T-helper 2 cell treated with Interferon-gamma antibody and Interleukin-4, amounts not matched to agents 100 ng/mL and 5 ng/mL, for 36 hours (primary cell): ENCODE data around the gene RBFOX2. TPM values are rescaled to one million over a fixed set of nuclear protein-coding genes. Genes with fewer than 3 reads are reported as not detected.
"Not testable (repeated sequence)": the region's sequence is repeated elsewhere in the genome, so short reads cannot be mapped to it uniquely, and the experiment has no call there.

Experiments used
- intact Hi-C: fragments of 100-400 bp; cut with micrococcal nuclease; formaldehyde crosslinking; loops from one replicate; pipeline ENCODE4 v1.15.1; 2023
- total RNA-seq: library from RNA; stranded (reverse); gene quantifications from 2 replicates; pipeline ENCODE4 v1.2.3, GENCODE V29; 2022

The RBFOX2 gene
- total RNA-seq, 1 donor from 2014 or later: 0.98 TPM

DNA sequence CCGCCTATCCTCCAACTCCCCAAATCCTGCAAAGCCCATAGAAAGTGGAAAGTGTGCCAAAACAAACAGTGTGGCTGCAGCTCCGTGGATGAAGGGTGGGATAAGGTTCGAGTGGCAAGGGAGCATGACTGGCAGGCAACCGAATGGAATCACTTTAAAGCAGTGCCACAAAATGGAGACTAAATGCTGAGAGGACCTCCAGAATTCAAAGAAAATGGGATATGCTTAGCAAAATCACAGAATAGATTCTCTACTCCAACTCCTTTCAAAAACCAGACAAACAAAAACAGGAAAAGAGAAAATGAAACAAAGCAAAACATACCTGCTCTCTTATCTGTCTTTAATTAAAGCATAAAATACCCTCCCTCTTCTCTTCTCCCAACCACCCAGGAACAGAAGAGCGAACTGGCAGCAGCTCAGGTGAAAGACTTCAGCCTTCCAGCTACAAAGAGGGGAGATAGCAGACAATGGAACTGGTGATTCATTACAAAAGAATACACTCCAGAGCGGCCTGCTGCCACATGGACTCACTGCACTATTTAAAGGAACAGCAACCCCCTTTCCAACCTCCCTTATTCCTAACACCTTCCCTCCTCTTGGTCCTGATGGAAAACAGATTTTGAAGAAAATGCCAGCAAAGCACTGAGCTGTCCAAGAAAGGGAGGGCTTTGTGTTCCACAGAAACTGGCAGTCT, 192.5 kb downstream of the RBFOX2 start:
- intact Hi-C loops: no loop called here

DNA sequence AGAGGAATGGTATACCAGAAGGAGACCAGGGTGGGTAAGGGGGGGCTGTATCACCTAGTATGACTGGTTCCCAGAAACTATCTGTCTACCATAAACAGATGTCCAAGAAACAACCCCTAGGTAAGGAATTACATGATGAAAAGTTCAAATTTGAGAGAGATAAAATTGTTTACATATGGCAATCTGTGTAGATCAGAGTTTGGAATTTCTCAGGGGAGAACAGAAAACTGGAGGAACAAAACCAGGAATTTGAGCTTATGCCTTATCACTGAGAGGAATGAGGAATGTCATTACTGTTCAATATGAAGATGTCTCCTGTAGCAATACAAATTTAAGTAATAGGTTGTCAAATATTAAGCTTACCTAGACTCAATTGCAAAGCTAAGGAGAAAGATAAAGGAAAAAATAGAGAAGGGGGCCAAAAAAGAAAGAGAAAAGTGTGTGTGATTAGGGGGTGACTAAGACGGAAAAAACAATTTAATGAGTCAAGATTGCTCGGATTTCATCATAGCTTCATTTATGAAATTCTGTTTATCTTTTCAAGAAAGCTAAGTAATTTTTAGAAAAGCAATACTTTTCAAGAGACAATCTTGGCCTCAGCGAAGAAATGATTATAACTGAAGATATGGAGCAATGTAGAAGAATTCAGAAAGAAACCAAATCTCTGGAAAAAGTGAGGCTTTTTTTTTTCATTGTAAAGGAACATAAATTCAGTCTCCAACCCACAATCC, 193.2 kb downstream of the RBFOX2 start:
- intact Hi-C loops: no loop called here

DNA sequence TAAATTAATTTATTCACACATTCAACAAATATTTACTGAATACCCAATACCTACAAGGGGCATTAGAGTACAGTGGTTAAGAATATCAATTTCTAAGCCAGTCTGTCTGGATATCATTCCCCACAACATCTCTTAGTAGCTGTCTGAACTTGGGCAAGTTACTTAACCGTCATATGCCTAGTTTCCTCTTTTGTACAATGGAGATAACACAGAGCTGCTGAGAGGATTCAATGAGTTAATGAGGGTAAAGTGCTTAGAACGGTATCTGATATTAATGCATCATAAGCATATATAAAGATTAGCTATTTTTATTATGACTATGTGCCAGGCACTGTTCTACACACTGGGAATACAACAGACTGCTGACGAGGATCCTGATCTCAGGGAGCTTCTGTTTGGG, 194.6 kb downstream of the RBFOX2 start:
- intact Hi-C loops: no loop called here

DNA sequence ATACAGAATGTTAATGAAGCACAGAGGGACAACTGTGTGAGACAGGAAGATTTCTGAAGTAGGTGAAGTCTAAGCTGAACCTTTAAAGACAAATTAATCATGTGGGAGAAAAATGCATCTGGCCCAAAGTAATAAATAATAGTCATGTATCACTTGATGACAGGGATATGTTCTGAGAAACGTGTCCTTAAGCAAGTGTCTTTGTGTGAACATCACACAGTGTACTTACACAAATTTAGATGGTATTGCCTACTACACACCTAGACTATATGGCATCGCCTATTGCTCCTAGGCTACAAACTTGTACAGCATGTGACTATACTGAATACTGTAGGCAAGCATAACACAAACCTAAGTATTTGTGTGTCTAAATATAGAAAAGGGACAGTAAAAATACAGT, 198.3 kb downstream of the RBFOX2 start:
- intact Hi-C loops: no loop called here

DNA sequence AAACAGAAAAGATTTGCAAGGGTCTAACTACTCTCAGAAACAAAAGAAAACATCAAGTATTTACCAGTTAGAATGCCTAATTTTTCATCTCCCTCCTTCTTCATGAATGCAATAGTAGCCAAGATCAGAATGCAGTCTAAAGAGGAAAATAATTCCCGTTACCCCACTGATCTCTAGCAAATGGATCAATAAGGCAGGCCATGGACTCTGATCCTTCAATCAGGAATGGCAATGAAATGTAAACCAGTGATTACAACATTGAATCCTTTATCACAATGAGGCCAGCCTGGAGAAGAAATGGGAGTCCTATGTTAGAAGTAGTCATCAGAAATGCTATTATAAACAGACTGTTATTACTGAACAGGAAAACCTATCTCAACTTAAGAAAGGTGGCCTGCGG, 204.4 kb downstream of the RBFOX2 start:
- intact Hi-C loops: no loop called here

DNA sequence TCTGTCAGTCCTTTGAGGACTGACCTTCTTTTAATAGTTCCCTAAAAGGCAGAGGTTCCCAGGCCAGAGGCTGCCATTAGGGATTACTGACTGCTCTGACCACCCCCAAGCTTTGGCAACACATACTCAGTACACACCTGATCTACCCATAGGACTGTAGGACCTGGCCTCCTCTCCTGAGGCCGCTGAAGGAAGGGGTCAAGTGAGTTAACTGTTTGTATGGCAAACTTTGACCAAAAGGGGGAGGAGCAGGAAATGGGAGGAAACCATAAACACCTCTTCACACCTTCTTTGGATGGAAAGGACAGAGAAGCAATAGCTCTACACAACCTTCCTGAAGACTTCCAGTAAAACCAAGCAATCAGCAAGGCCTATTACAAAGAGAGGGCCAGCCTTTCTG, 207.0 kb downstream of the RBFOX2 start:
- intact Hi-C loops: no loop called here

DNA sequence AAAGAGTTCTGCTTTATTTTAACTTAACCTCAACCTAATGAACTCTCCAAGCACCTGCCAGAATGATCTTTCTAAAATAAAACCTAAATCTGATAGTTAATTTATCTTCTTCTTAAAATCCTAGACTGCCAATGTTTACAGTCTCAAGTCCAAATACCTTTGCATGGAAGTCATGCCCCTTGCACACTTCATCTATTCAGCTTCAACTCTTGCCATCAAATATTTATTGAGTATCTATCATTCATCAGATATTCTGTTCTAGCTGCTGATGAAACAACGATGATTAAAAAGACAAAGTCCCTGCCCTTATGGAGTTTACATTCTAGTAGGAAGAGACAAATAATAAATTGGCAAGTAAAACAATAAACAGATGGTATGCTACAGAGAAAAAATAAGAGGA, 209.2 kb downstream of the RBFOX2 start:
- intact Hi-C loops: no loop called here

DNA sequence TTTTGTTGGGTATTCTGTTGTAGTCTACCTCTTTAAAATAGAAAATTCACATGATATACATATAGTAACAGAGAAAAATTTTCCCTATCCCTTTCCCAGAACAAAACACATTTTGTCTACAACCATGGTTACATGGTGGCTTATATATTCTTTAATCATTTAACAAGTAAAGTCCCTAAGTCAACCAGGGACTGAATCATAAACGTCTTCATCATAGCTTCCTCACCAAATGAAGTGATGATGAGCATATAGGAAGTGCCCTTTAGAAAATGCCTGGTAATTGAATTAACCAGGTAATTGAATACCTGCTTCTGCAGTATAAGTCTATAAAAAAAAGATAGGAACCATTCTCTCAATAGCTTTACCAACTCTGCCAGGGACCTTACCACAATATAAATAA, 209.7 kb downstream of the RBFOX2 start:
- intact Hi-C loops: no loop called here

DNA sequence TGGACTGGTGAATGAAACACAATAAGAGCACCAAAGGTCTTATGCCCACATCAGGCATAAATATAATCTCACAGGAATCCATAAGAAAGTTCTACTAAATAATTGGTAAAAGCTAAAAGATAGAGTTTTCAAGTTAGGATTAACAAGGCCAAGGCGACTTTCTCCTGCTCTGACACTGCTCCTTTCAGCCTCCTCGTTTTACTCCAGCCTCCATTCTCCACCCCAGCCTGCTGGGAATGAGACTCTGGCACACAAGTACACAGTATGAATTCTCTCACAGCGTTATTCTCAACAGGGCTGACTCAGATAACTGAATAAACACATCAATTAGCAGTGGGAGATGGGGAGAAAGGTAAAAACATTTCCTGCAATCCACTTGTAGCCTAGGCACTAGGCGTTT, 216.0 kb downstream of the RBFOX2 start:
- intact Hi-C loops: no loop called here

DNA sequence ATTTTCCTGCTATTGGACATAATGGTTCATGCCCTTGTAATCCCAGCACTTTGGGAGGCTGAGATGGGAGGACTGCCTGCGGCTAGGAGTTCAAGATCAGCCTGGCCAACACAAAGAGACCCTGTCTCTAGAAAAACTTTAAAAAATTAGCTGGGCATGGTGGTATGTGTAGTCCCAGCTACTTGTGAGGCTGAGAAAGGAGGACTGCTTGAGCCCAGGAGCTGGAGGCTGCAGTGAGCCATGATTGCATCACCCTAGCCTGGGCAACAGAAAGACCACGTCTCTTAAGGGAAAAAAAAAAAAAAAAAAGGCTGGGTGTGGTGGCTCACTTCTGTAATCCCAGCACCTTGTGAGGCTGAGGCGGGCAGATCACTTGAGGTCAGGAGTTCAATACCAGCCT, 217.0 kb downstream of the RBFOX2 start:
- intact Hi-C loops: no loop called here

DNA sequence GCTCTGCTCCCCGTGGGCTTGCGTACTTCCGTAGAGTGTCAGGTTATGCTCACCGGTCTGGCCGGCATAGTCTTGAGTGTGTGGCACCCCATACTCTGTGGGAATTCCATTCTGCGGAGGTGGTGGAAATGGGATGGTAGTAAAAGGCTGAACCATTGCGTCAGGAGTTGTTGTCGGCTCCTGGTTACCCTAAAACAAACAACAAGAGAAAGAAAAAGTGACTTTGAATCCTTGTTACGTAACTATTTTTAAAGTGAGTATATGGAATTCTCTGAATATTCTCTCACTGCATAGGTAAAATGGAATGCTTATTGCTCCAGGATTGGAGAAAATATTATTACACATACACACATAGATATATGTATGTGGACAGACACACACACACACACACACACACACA, 218.8 kb downstream of the RBFOX2 start:
- intact Hi-C loops: no loop called here

DNA sequence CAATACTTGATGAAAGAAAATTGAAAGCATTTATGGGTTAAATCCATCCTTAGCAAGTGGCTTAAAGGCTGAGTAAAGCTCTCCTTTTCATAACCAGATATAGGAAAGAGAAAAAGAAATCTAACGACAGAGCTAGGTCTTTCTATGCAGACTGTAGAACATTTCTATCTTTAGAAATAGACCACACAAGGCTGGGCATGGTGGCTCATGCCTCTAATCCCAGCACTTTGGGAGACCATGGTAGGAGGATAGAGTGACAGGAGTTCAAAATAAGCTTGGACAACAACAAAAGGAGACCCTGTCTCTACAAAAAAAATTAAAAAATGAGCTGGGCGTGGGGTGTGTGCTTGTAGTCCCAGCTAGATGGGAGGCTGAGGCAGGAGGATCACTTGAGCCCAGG, 220.2 kb downstream of the RBFOX2 start:
- intact Hi-C loops: no loop called here

DNA sequence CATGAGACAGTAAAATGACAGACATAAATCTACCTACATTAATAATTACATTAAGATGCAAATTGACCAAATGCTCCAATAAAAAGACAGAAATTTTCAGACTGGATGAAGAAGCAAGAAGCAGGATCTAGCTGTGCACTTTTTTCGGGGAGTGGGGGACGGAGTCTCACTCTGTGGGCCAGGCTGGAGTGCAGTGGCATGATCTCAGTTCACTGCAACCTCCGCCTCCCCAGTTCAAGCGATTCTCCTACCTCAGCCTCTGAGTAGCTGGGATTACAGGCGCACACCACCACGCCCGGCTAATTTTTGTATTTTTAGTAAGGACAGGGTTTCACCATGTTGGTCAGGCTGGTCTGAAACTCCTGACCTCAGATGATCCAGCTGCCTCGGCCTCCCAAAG, 222.0 kb downstream of the RBFOX2 start:
- intact Hi-C loops: not testable (repeated sequence)

DNA sequence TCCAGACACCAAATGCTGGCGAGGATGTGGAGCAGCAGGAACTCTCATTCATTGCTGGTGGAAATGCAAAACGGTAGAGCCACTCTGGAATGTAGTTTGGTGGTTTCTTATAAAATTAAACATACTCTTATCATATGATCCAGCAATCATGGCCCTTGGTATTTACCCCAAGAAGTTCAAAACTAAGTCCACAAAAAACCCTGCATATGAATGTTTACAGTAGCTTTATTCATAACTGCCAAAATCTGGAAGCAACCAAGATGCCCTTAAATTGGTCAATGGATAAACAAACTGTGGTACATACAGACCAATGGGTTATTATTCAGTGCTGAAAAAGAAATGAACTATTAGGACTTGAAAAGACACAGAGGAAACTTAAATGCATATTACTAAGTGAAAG, 223.2 kb downstream of the RBFOX2 start:
- intact Hi-C loops: no loop called here

DNA sequence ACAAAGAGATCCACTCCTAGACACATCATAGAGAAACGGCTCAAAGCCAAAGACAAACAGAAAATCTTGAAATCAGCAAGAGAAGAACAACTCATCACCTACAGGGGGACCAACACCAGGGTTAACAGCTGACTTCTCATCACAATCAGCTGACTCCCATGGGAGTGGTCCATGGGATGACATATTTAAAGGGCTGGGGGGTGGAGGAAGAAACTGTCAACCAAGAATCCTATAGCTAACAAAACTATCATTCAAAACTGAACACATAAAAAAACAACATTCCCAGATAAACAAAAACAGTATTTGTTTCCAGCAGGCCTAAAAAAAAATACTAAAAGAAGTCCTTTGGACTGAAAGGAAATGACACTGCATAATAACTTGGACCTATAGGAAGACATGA, 224.2 kb downstream of the RBFOX2 start:
- intact Hi-C loops: no loop called here

DNA sequence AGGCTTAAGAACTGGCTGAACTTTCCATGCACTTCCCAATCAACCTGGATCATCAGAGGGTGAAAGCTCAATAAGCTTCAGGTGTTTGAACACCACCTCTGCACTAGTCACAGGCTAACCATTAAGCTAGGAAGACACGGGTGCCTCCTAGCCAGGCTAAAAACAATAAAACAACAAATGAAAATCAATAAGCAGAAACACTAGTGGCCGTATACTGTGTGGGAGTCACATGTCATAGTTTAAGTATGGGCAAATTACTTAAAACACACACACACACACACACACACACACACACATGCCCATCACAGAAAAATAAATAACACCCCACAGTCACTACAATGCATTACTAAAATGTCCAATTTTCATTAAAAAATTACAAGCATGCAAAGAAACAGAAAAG, 225.7 kb downstream of the RBFOX2 start:
- intact Hi-C loops: no loop called here

DNA sequence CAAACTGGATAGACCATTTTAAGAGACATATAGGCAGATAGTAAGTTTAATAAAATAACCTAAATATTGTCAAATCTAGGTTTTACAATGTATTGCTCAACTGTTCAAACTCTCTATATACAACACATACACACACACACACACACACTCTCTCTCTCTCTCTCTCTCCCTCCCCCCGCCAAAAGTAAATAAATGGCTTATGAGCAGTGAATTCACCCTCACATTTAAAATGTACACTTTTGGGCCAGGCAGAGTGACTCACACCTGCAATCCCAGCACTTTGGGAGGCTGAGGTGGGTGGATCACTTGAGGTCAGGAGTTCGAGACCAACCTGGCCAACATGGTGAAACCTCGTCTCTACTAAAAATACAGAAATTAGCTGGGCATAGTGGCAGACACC, 227.3 kb downstream of the RBFOX2 start:
- intact Hi-C loops: not testable (repeated sequence)

DNA sequence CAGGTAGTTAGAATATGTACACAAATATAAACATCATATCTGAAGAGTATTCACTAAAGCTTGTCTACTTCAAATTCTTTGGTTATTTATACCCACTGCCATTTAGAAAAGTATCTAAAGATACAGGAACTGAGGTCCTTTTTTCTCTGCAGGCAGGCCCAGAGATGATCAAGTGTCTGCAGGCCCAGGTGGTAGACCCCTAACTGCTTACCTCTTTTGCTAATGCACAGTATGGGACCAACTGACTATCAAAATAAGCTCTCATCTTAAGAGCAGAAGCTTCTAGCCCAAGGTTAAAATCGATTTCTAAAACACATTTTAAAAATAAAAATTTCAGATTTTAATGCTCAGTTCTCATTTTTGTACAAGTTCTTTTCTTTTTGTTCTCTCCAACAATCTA, 229.5 kb downstream of the RBFOX2 start:
- intact Hi-C loops: no loop called here

DNA sequence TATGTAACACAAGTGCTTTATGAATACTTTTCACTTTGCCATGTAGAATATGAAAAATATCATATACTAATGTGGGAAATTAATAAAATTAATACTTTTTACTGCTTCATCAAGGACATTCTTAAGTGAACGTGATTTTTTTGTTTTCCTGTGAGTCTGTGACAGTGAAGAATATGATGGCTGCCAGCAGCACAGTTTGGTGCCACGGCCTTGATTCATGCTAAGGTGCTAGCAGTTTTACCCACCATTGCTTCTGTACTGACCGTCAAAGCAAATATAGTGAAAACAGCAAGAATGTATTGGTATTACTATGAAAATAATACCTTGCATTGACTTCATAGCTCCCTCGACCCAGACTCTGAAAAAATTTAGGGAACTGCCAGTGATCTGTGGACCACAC, 231.2 kb downstream of the RBFOX2 start:
- intact Hi-C loops: no loop called here

DNA sequence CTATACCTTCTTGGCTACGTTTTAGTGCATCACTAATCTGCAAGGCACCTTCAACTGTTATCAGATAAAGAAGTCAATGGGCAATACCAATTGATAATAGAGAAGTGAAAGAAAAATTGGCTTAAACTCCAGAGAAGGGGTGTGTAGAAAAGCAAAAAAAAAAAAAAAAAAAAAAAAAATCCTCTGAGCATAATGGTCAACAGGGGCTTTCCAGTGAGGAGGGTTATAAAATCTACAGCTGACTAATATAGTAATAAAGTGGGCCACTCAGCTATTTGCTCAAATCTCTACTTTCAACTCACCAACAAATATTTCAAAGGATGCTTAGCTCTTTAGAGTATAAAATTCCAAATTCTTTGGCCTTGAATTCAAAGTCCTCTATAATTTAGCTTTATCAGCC, 233.1 kb downstream of the RBFOX2 start:
- intact Hi-C loops: no loop called here

DNA sequence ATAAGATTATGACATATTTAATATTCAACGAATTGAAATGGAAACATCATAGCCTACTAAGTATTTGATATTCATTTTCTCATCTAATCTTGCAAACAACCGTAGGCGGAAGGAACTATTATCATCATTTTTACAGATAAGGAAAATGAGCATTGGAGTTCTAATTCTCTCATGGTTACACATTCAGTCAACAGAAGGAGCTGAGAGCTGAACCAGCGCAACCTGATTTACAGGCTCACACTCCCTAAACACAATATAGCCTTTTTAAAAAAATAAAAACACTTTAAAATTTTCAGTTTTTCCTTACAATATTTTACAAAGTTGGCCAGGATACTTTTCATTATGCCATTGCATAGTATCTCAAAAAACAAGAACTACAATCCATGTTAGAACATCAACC, 236.1 kb downstream of the RBFOX2 start:
- intact Hi-C loops: no loop called here

DNA sequence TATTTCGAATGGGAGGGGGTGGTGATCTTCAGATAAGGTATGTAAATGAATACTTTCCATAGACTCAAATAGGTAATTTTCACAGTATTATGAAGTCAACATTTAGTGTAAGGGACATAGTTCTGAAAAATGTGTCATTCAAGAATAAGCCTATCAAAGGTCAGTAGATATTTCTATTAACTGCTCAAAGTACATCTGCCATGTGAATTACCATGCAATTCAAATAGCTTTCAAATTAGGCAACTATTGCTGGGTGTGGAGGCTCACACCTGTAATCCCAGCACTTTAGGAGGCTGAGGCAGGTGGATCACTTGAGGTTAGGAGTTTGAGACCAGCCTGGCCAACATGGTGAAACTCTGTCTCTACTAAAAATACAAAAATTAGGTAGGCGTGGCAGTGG, 236.8 kb downstream of the RBFOX2 start:
- intact Hi-C loops: not testable (repeated sequence)

DNA sequence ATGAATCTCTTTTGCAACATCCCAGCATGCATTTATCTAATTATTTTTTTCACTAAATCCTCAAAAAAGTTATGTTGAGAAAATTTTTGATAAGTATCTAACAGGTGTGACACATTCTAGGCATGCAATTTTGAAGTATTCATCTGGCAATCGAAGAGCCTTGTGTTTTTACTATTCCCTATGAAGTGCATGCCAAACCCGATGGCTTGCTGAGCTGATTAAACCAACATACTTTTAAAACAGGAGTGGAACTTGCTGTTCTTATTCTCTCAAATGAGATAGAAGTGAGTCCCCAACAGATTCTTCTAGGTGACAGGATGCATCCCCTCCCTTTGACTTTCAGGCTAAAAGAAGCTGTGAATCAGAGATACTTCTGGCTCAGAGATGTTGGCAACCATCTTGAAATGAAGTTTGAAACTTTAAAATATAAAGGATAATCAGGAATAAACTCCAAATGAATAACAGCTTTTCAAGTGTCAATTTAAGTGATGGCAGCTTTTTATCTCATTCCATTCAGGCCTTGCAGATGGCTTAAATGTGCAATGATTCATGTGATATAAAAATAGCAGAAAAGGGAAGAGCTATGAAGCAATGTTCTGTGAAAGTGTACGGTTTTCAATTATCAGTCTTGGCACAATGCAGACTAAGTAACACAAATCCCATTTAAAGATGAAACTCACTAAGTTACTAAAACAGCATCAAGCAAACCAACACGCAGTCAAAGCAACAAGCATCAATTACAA, 243.3 kb downstream of the RBFOX2 start:
- intact Hi-C loops: no loop called here
